Renal cortex interstitium (tissue), 11 donors: ENCODE results near the gene RBM33. TPM values are rescaled to one million over a fixed set of nuclear protein-coding genes. Genes with fewer than 3 reads are reported as not detected.
"Not testable (repeated sequence)": the region's sequence is repeated elsewhere in the genome, so short reads cannot be mapped to it uniquely, and the experiment has no call there.

ENCODE experiments used
- DNase-seq, 11 donors: peaks; one replicate each; pipeline ENCODE4 v3.0.0-alpha.2; 2013; ENCODE audit warnings: low read depth in 9 of 11, low spot score in 4 of 11; ENCODE audit errors: extremely low read depth in 1 of 11
- polyA plus RNA-seq, 3 donors: library from polyadenylated mRNA; unstranded; fragments of 120-200 nt; gene quantifications; one replicate each; pipeline ENCODE4 v1.2.1, GENCODE V29; 2013; ENCODE audit not compliant: insufficient read length in 3 of 3

The RBM33 gene
- polyA plus RNA-seq, 3 donors = 31.6 to 45.8 (median 37.7) TPM

GRCh38 chr7:155807789-155808548, 163.5 kb downstream of the RBM33 start:
- no peak for DNase-seq

GRCh38 chr7:155808549-155809331, 164.3 kb downstream of the RBM33 start:
- DNase-seq = peak in 1 of 11 donors; percentile 41

GRCh38 chr7:155809332-155809946, 165.0 kb downstream of the RBM33 start:
- DNase-seq = no peak

- no peak for DNase-seq
Observed at GRCh38 chr7:155809947-155810769, 165.7 kb downstream of the RBM33 start.

DNA sequence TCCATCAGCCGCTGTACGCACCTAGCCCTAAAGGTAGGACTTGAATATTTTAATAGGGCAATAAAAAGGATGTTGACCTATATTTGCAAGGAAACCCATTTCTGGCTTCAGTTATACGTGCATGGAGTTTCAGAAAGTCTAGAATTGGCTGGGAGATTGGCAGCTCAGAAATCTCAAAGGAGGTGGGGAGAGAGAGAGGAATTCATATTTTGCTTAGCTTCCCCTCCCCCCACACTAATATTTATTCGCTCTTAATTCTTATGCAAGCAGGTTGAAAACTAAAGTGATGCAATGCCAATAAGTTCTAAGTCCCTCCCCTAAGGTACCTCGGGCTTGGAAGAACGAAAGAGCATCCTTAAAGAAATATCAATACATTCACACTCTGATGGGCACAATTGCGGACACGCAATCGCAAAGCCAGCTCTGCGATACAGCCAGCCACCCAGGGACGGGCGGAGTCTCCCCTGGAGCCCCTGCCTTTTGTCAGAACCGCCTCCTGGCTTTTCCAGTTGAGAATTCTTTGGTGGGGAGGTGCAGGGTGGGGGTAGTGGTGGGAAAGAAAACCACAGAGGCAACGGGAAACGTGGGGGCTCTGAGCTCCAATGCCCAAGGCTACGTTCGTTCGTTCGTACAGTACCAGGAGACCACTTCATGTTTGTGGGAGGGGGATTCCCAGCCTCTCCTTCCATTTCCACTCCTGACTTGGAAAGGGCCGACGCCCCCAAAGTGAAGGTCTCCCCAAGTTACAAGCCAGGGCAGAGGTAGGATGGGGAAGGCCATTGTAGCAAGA, 166.5 kb downstream of the RBM33 start:
- DNase-seq = no peak

- DNase-seq = no peak
Observed at GRCh38 chr7:155811560-155811894, 167.1 kb downstream of the RBM33 start.

GRCh38 chr7:155811895-155812761, 167.7 kb downstream of the RBM33 start, which contains the start of gene SHH:
Gene SHH (minus strand): TSS chr7:155812463. CDS start chr7:155812122, 341 bp downstream.
- DNase-seq = no peak

DNA sequence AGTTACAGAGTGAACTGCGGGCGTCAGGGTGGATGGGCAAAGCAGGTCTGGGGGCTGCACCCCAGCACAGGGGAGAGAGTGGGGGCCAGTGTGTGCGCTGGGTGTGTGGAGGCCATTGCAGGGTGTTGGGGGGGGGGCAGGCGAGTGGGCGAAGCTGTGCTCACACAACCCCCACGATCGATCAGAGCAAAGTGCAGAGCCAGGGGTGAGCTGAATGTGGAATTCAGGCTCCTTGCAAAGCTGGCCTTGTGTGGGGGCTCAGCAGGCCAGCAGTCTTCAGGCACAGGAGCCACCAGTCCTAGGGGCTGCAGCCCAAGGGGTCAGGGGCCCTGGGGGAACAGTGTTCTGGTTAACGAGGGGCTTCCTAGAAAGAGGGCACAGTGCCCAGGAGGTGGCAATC, 168.7 kb downstream of the RBM33 start:
- DNase-seq = no peak

DNA sequence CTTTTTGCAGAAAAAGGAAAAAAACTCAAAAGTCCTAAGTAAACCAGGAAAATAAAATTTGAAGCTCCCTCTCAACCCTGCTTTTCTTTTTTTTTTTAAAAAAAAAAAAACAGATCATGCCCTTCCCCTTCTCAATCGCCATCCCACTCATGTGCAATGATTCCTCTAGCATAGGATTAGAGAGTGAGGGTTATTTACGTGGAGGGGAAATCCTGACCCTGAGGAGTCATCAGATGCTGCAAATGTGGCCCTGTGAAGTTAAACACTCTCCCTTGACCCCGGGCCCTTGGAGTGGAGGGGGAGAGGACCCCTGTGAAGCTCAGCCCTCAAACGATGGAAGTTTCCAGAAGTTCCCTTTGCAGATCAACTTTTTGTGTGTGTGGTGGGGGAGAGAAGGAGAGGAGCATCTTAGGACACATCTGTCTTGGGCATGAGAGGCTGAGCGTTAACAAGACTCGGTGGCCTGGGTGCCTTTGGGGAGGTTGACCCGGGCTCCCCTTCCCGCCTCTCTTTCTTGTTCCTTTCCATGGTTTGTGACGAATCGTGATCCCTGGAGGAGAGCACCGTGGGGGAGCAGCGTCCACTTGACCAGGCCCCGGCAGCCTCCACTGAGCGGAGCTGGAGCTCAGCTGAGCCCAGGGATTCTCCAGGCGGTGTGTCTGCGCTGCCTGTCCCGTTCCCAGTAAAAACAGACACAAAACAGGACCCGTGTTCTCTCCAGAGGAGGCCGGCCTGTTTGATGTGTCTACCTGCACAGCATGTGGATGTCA, 169.3 kb downstream of the RBM33 start:
- no peak for DNase-seq

DNA sequence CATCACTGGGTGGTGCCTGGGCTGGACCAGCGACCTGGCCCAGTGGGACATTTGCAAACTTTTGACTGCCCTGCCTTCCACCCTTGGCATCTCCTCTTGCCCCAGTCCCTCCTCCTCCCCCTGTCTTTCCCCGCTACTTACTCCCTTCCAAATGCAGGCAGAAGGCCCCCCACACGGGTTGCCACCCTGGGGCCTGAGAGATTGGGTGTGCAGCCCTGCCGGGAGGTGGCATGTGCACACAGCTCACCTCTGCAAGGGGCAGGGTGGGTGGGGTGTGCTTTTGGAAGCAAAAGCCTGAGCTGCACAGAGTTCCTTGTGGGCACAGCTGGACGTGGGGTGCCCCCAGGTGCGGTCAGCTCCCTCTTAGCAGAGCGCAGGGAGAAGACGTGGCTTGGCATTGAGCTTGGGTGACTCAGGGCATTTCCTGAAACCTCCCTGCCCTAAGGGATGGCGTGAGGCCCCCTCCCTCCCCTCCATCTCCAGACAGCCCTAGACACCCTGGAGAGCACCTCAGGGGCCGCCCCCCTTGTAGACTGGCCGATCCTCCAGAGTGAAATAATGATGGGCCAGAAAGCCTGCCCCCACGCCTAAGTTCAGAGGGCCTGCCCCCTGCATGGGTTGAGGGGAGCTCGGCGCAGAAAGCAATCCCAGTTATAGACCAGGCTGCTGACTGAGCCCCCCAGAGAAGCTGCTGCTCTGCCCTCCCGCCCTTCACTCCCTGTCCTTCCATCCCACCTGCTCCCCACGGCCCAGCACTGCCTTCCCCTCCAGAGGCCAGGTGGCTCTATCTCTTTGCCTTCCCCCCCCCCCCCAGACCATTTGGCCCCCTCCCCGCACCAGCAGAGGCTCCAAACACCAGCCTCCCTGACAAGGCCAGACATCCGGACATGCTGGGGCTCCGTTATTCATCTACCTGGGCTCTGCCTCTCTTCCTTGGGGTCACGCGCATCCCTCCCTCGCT, 170.1 kb downstream of the RBM33 start:
- no peak for DNase-seq

DNA sequence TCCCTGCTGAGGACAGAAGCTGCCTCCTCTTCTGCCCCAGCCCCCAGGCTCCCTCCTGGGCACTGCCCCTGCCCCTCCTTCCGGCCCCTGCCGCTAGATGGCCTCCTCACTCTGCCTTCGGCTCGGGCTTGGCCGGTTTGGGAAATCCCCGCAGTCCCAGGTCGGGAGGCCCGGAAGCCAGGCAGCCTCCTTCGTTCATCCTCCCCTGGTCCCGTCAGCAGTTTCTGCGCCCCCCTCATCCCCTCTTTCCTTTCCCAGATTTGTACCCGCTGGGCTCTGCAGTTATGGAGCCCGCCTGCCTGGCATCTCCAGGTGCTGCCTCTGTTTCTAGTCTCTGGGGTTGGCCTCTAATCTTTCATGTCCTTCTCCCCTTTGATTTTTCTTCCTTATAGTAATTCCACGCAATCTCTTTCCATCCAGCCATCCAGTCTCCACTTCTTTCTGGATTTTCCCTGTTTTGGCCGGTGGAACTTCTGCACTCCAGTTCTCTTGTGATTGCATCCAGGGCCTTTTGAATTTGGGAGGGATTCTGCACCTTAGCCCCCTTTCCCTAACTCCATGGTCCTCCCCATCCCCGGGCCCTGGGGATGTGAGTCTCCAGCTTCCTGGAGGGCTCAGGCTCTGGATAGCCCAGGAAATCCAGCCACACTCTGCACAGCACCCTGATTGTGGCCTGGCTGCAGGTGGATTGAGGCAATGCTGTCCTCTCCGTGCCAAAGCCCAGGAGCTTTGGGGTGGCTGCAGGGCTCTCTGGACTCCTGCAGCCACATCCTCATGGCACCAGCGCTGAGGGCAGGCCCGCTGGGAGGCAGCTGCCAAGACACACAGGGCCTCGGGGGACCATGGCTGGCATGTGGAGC, 171.1 kb downstream of the RBM33 start:
- DNase-seq = no peak

DNA sequence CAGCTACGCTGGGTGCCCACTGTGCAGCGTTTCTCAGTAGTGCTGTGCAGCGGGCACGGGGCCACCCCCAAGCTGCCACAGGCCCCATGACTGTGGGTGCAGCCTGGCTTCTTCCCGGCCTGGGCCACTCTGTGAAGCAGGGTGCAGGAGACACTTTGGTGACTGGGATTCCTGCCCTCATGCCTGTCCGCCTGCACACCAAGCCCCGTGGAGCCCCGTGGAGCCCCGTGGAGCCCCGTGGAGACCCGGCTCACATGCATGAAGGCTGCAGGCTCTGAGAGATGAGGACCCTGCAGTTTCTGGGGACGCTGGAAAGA, 171.7 kb downstream of the RBM33 start:
- no peak for DNase-seq

- DNase-seq = no peak
Observed at GRCh38 chr7:155816996-155817395, 172.5 kb downstream of the RBM33 start.

DNA sequence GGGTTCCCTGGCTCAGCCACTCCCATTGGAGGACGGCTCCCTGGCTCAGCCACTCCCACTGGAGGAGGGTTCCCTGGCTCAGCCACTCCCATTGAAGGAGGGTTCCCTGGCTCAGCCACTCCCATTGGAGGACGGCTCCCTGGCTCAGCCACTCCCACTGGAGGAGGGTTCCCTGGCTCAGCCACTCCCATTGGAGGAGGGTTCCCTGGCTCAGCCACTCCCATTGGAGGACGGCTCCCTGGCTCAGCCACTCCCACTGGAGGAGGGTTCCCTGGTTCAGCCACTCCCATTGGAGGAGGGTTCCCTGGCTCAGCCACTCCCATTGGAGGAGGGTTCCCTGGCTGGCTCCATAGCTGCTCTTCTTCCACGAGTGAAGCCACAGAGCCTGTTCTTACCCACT, 173.1 kb downstream of the RBM33 start:
- DNase-seq = not testable (repeated sequence)
